HG03045 (cell line): ENCODE measurements around the gene ENPEP.
"Not testable (repeated sequence)": the region's sequence is repeated elsewhere in the genome, so short reads cannot be mapped to it uniquely, and the experiment has no call there.

Experiments
- ATAC-seq: cut with Tn5 transposase; IDR thresholded peaks from one replicate; pipeline ENCODE4 v1.9.1; 2021; ENCODE audit warnings: mild to moderate bottlenecking, moderate library complexity; ENCODE audit not compliant: unreplicated experiment

Gene ENPEP

GRCh38 chr4:110483516-110483915, 7.6 kb downstream of the ENPEP start:
- no peak for ATAC-seq

- ATAC-seq = peak; percentile 97
Observed at GRCh38 chr4:110484029-110484428, 8.1 kb downstream of the ENPEP start.

- peak; percentile 34 for ATAC-seq
Observed at GRCh38 chr4:110484767-110485166, 8.8 kb downstream of the ENPEP start.

GRCh38 chr4:110485452-110485851, 9.5 kb downstream of the ENPEP start:
- no peak for ATAC-seq

- no peak for ATAC-seq
Observed at GRCh38 chr4:110486256-110486655, 10.3 kb downstream of the ENPEP start.

- ATAC-seq = not testable (repeated sequence)
Observed at GRCh38 chr4:110486850-110487249, 10.9 kb downstream of the ENPEP start.

GRCh38 chr4:110487873-110488272, 11.9 kb downstream of the ENPEP start:
- peak; percentile 45 for ATAC-seq

GRCh38 chr4:110489901-110490508, 14.1 kb downstream of the ENPEP start:
- no peak for ATAC-seq

- no peak for ATAC-seq
Observed at GRCh38 chr4:110492522-110492921, 16.6 kb downstream of the ENPEP start.

GRCh38 chr4:110493520-110493919, 17.6 kb downstream of the ENPEP start:
- no peak for ATAC-seq

- no peak for ATAC-seq
Observed at GRCh38 chr4:110498420-110498819, 22.5 kb downstream of the ENPEP start.

- no peak for ATAC-seq
Observed at GRCh38 chr4:110499126-110499525, 23.2 kb downstream of the ENPEP start.

- no peak for ATAC-seq
Observed at GRCh38 chr4:110501826-110502225, 25.9 kb downstream of the ENPEP start.

- ATAC-seq = no peak
Observed at GRCh38 chr4:110503270-110504083, 27.5 kb downstream of the ENPEP start.

GRCh38 chr4:110504084-110504435, 28.1 kb downstream of the ENPEP start:
- ATAC-seq = no peak

- ATAC-seq = no peak
Observed at GRCh38 chr4:110505440-110505839, 29.5 kb downstream of the ENPEP start.

GRCh38 chr4:110508827-110509710, 33.1 kb downstream of the ENPEP start:
- ATAC-seq = no peak

- ATAC-seq = no peak
Observed at GRCh38 chr4:110510277-110510676, 34.3 kb downstream of the ENPEP start.

- ATAC-seq = peak; percentile 66
Observed at GRCh38 chr4:110510955-110511544, 35.1 kb downstream of the ENPEP start.

- ATAC-seq = no peak
Observed at GRCh38 chr4:110512901-110513300, 36.9 kb downstream of the ENPEP start.

- no peak for ATAC-seq
Observed at GRCh38 chr4:110514889-110515479, 39.0 kb downstream of the ENPEP start.
